GM18505 (cell line): Measurements from ENCODE around the gene KICS2.
A peak's percentile ranks its signal among the peaks of the same experiment; 100 is the strongest.
"Not testable (repeated sequence)": the region's sequence is repeated elsewhere in the genome, so short reads cannot be mapped to it uniquely, and the experiment has no call there.

Source experiments
- ATAC-seq: cut with Tn5 transposase; IDR thresholded peaks from one replicate; pipeline ENCODE4 v1.9.1; 2021; ENCODE audit not compliant: unreplicated experiment
- POLR2A ChIP-seq: IDR thresholded peaks from 4 replicates; pipeline ENCODE4 v1.6.1; 2011; ENCODE audit warnings: borderline replicate concordance; ENCODE audit not compliant: insufficient read depth, insufficient read length; ENCODE audit errors: extremely low read depth

KICS2 gene

GRCh38 chr12:64203036-64203435 is 19.1 kb downstream of the KICS2 start:
- TF ChIP-seq POLR2A = no peak
- ATAC-seq = no peak

GRCh38 chr12:64195841-64196240 is 26.3 kb downstream of the KICS2 start:
- not testable (repeated sequence) for ATAC-seq

GRCh38 chr12:64194333-64195149 is 27.6 kb downstream of the KICS2 start:
- ATAC-seq = no peak

GRCh38 chr12:64193931-64194330 is 28.2 kb downstream of the KICS2 start:
- no peak for ATAC-seq
- TF ChIP-seq POLR2A = no peak

More at GRCh38 chr12:64194333-64195149, 27.6 kb downstream of the KICS2 start:
- TF ChIP-seq POLR2A = no peak

- ATAC-seq = peak; percentile 97
- no peak for TF ChIP-seq POLR2A
Measured at GRCh38 chr12:64192644-64193444, 29.3 kb downstream of the KICS2 start.

- TF ChIP-seq POLR2A = no peak
- ATAC-seq = no peak
Measured at GRCh38 chr12:64190140-64190539, 32.0 kb downstream of the KICS2 start.

- no peak for ATAC-seq
- no peak for TF ChIP-seq POLR2A
Measured at GRCh38 chr12:64189530-64189929, 32.6 kb downstream of the KICS2 start.

GRCh38 chr12:64187794-64188193 is 34.3 kb downstream of the KICS2 start:
- ATAC-seq = no peak
- TF ChIP-seq POLR2A = no peak

GRCh38 chr12:64187370-64187769 is 34.7 kb downstream of the KICS2 start:
- TF ChIP-seq POLR2A = no peak
- no peak for ATAC-seq

GRCh38 chr12:64186789-64187188 is 35.3 kb downstream of the KICS2 start:
- no peak for TF ChIP-seq POLR2A
- peak; percentile 91 for ATAC-seq

GRCh38 chr12:64184216-64184615 is 37.9 kb downstream of the KICS2 start:
- no peak for ATAC-seq
- no peak for TF ChIP-seq POLR2A

GRCh38 chr12:64181430-64182291 is 40.4 kb downstream of the KICS2 start:
- ATAC-seq = no peak
- no peak for TF ChIP-seq POLR2A

GRCh38 chr12:64180951-64181350 is 41.1 kb downstream of the KICS2 start:
- ATAC-seq = no peak

More at GRCh38 chr12:64180951-64181350, 41.1 kb downstream of the KICS2 start:
- no peak for TF ChIP-seq POLR2A
